Measurements from ENCODE around the gene SRP9.

The SRP9 gene

GRCh38 chr1:225811622-225812487 is 34.2 kb downstream of the SRP9 start:
- H2AFZ ChIP-seq (ENCODE audit: low read depth, low read length) = no peak overlapping the region
- DNase-seq (no peak), ATAC-seq (ENCODE audit: insufficient read depth, low read depth) (no peak)
- H3K4me3 ChIP-seq (ENCODE audit: low read depth in 1 of 2, low read length in 2 of 2) = no peak overlapping the region
- H3K4me2 ChIP-seq (ENCODE audit: insufficient read depth, low read length) = no peak overlapping the region
- no peaks in the 10 kb centered on the region for H3K9me3 ChIP-seq (ENCODE audit: insufficient read depth, low read length, severe bottlenecking)
- H3K9ac ChIP-seq (ENCODE audit: low read depth, low read length) = no peak overlapping the region
- H4K20me1 ChIP-seq (ENCODE audit: insufficient read depth, low read length) = peaks cover 3% of the 10 kb centered on the region; the same call in 1 of the 2 replicates
- TF ChIP-seq EZH2 (IDR thresholded peaks at IDR 0.05; ENCODE audit: borderline replicate concordance, low read depth, low read length, severe bottlenecking) (no peak), CTCF (IDR thresholded peaks at IDR 0.05; ENCODE audit: borderline replicate concordance, extremely low read depth, low read length, poor library complexity, severe bottlenecking) (peak; percentile 43)
- no peaks in the 10 kb centered on the region for H3K27me3 ChIP-seq (ENCODE audit: insufficient read depth, low read length, poor library complexity)
- no peaks in the 10 kb centered on the region for H3K36me3 ChIP-seq (ENCODE audit: insufficient read depth, low read length)
- no peaks in the 10 kb centered on the region for H3K79me2 ChIP-seq (ENCODE audit: insufficient read depth, low read length)
- H3K4me1 ChIP-seq (ENCODE audit: insufficient read depth, low read length) = peaks cover 17% of the 10 kb centered on the region
- no peak overlapping the region for H3K27ac ChIP-seq (ENCODE audit: low read length)

GRCh38 chr1:225812488-225813213 is 35.0 kb downstream of the SRP9 start:
- TF ChIP-seq EZH2 (IDR thresholded peaks at IDR 0.05; ENCODE audit: borderline replicate concordance, low read depth, low read length, severe bottlenecking) (no peak), CTCF (IDR thresholded peaks at IDR 0.05; ENCODE audit: borderline replicate concordance, extremely low read depth, low read length, poor library complexity, severe bottlenecking) (no peak)
- Histone ChIP-seq H3K4me3 (ENCODE audit: low read depth in 1 of 2, low read length in 2 of 2) (no peak overlapping the region), H3K4me1 (ENCODE audit: insufficient read depth, low read length) (peaks cover 17% of the 10 kb centered on the region), H4K20me1 (ENCODE audit: insufficient read depth, low read length) (peaks cover 3% of the 10 kb centered on the region; the same call in 1 of the 2 replicates), H3K27me3 (ENCODE audit: insufficient read depth, low read length, poor library complexity) (no peaks in the 10 kb centered on the region), H3K27ac (ENCODE audit: low read length) (no peak overlapping the region), H3K36me3 (ENCODE audit: insufficient read depth, low read length) (no peaks in the 10 kb centered on the region), H3K9me3 (ENCODE audit: insufficient read depth, low read length, severe bottlenecking) (no peaks in the 10 kb centered on the region), H3K4me2 (ENCODE audit: insufficient read depth, low read length) (no peak overlapping the region), H2AFZ (ENCODE audit: low read depth, low read length) (no peak overlapping the region), H3K79me2 (ENCODE audit: insufficient read depth, low read length) (no peaks in the 10 kb centered on the region), H3K9ac (ENCODE audit: low read depth, low read length) (no peak overlapping the region)
- ATAC-seq (ENCODE audit: insufficient read depth, low read depth) (no peak), DNase-seq (no peak)

GRCh38 chr1:225813214-225813964 is 35.8 kb downstream of the SRP9 start:
- Histone ChIP-seq H2AFZ (ENCODE audit: low read depth, low read length) (no peak overlapping the region), H3K27me3 (ENCODE audit: insufficient read depth, low read length, poor library complexity) (no peaks in the 10 kb centered on the region), H4K20me1 (ENCODE audit: insufficient read depth, low read length) (peaks cover 3% of the 10 kb centered on the region; the same call in 1 of the 2 replicates), H3K9ac (ENCODE audit: low read depth, low read length) (no peak overlapping the region), H3K4me2 (ENCODE audit: insufficient read depth, low read length) (no peak overlapping the region), H3K79me2 (ENCODE audit: insufficient read depth, low read length) (no peaks in the 10 kb centered on the region), H3K36me3 (ENCODE audit: insufficient read depth, low read length) (no peaks in the 10 kb centered on the region), H3K9me3 (ENCODE audit: insufficient read depth, low read length, severe bottlenecking) (no peaks in the 10 kb centered on the region), H3K4me3 (ENCODE audit: low read depth in 1 of 2, low read length in 2 of 2) (no peak overlapping the region), H3K27ac (ENCODE audit: low read length) (no peak overlapping the region), H3K4me1 (ENCODE audit: insufficient read depth, low read length) (peaks cover 17% of the 10 kb centered on the region)
- DNase-seq = no peak
- no peak for ATAC-seq (ENCODE audit: insufficient read depth, low read depth)
- TF ChIP-seq CTCF (IDR thresholded peaks at IDR 0.05; ENCODE audit: borderline replicate concordance, extremely low read depth, low read length, poor library complexity, severe bottlenecking) = no peak
